ENCODE measurements around the gene TXNRD2. TPM values are rescaled to one million over a fixed set of nuclear protein-coding genes. Genes with fewer than 3 reads are reported as not detected.
A peak's percentile ranks its signal among the peaks of the same experiment; 100 is the strongest.
"Not testable (repeated sequence)": the region's sequence is repeated elsewhere in the genome, so short reads cannot be mapped to it uniquely, and the experiment has no call there.

TXNRD2 gene
- total RNA-seq, 1 donor from 2014 or later = 13.6 TPM

- peaks cover 29 to 52% (median 47%) of the 10 kb centered on the region in 3 donors for H3K4me1 ChIP-seq (ENCODE audit: control insufficient read depth in 3 of 3, insufficient read depth in 3 of 3, low read length in 3 of 3)
- no peaks in the 10 kb centered on the region for H3K36me3 ChIP-seq (ENCODE audit: control insufficient read depth in 3 of 3, insufficient read depth in 3 of 3, low read length in 3 of 3)
- H3K9me3 ChIP-seq (ENCODE audit: control insufficient read depth in 3 of 3, low read length in 3 of 3) = no peaks in the 10 kb centered on the region
- peak overlapping the region; percentile 91 to 96 (median 95) for H3K4me3 ChIP-seq (ENCODE audit: low read length in 3 of 3)
- peak overlapping the region; percentile 96 to 97 (median 97) for H3K9ac ChIP-seq (ENCODE audit: low read depth in 1 of 3, low read length in 3 of 3)
- no peaks in the 10 kb centered on the region for H3K27me3 ChIP-seq (ENCODE audit: control insufficient read depth in 3 of 3, insufficient read depth in 3 of 3, low read length in 3 of 3)
- H3K27ac ChIP-seq (ENCODE audit: low read depth, low read length) = peak overlapping the region; percentile 94
Measured at GRCh38 chr22:19943082-19944026, 1.7 kb upstream of the TXNRD2 start.

- peak overlapping the region; percentile 96 to 97 (median 97) for H3K9ac ChIP-seq (ENCODE audit: low read depth in 1 of 3, low read length in 3 of 3)
- H3K27ac ChIP-seq (ENCODE audit: low read depth, low read length) = peak overlapping the region; percentile 94
- H3K36me3 ChIP-seq (ENCODE audit: control insufficient read depth in 3 of 3, insufficient read depth in 3 of 3, low read length in 3 of 3) = no peaks in the 10 kb centered on the region
- no peaks in the 10 kb centered on the region for H3K27me3 ChIP-seq (ENCODE audit: control insufficient read depth in 3 of 3, insufficient read depth in 3 of 3, low read length in 3 of 3)
- peak overlapping the region; percentile 91 to 96 (median 95) for H3K4me3 ChIP-seq (ENCODE audit: low read length in 3 of 3)
- peaks cover 27 to 45% (median 42%) of the 10 kb centered on the region in 3 donors for H3K4me1 ChIP-seq (ENCODE audit: control insufficient read depth in 3 of 3, insufficient read depth in 3 of 3, low read length in 3 of 3)
- no peaks in the 10 kb centered on the region for H3K9me3 ChIP-seq (ENCODE audit: control insufficient read depth in 3 of 3, low read length in 3 of 3)
Measured at GRCh38 chr22:19942157-19943081, 801 bp upstream of the TXNRD2 start.

GRCh38 chr22:19940536-19941364 lies 868 bp downstream of the TXNRD2 start:
- no peaks in the 10 kb centered on the region for H3K27me3 ChIP-seq (ENCODE audit: control insufficient read depth in 3 of 3, insufficient read depth in 3 of 3, low read length in 3 of 3)
- peak overlapping the region; percentile 94 for H3K27ac ChIP-seq (ENCODE audit: low read depth, low read length)
- H3K4me3 ChIP-seq (ENCODE audit: low read length in 3 of 3) = peak overlapping the region; percentile 91 to 95 (median 91)
- H3K4me1 ChIP-seq (ENCODE audit: control insufficient read depth in 3 of 3, insufficient read depth in 3 of 3, low read length in 3 of 3) = peaks cover 25 to 35% (median 33%) of the 10 kb centered on the region in 3 donors
- H3K9ac ChIP-seq (ENCODE audit: low read depth in 1 of 3, low read length in 3 of 3) = peak overlapping the region; percentile 76 to 97 (median 95)
- H3K9me3 ChIP-seq (ENCODE audit: control insufficient read depth in 3 of 3, low read length in 3 of 3) = no peaks in the 10 kb centered on the region
- no peaks in the 10 kb centered on the region for H3K36me3 ChIP-seq (ENCODE audit: control insufficient read depth in 3 of 3, insufficient read depth in 3 of 3, low read length in 3 of 3)

GRCh38 chr22:19937616-19938473 lies 3.8 kb downstream of the TXNRD2 start:
- H3K27ac ChIP-seq (ENCODE audit: low read depth, low read length) = no peak overlapping the region

GRCh38 chr22:19936513-19936912 lies 5.1 kb downstream of the TXNRD2 start:
- no peaks in the 10 kb centered on the region for H3K36me3 ChIP-seq (ENCODE audit: control insufficient read depth in 3 of 3, insufficient read depth in 3 of 3, low read length in 3 of 3)
- H3K4me3 ChIP-seq (ENCODE audit: low read length in 3 of 3) = no peak overlapping the region
- H3K4me1 ChIP-seq (ENCODE audit: control insufficient read depth in 3 of 3, insufficient read depth in 3 of 3, low read length in 3 of 3) = peaks cover 16 to 27% (median 17%) of the 10 kb centered on the region in 3 donors
- no peak overlapping the region for H3K9ac ChIP-seq (ENCODE audit: low read depth in 1 of 3, low read length in 3 of 3)
- no peak overlapping the region for H3K27ac ChIP-seq (ENCODE audit: low read depth, low read length)
- H3K27me3 ChIP-seq (ENCODE audit: control insufficient read depth in 3 of 3, insufficient read depth in 3 of 3, low read length in 3 of 3) = no peaks in the 10 kb centered on the region
- H3K9me3 ChIP-seq (ENCODE audit: control insufficient read depth in 3 of 3, low read length in 3 of 3) = no peaks in the 10 kb centered on the region

More at GRCh38 chr22:19937616-19938473, 3.8 kb downstream of the TXNRD2 start:
- no peak overlapping the region for H3K9ac ChIP-seq (ENCODE audit: low read depth in 1 of 3, low read length in 3 of 3)
- no peaks in the 10 kb centered on the region for H3K9me3 ChIP-seq (ENCODE audit: control insufficient read depth in 3 of 3, low read length in 3 of 3)
- peaks cover 13 to 28% (median 19%) of the 10 kb centered on the region in 3 donors for H3K4me1 ChIP-seq (ENCODE audit: control insufficient read depth in 3 of 3, insufficient read depth in 3 of 3, low read length in 3 of 3)
- no peak overlapping the region for H3K4me3 ChIP-seq (ENCODE audit: low read length in 3 of 3)
- H3K27me3 ChIP-seq (ENCODE audit: control insufficient read depth in 3 of 3, insufficient read depth in 3 of 3, low read length in 3 of 3) = no peaks in the 10 kb centered on the region
- H3K36me3 ChIP-seq (ENCODE audit: control insufficient read depth in 3 of 3, insufficient read depth in 3 of 3, low read length in 3 of 3) = no peaks in the 10 kb centered on the region

GRCh38 chr22:19935123-19935718 lies 6.4 kb downstream of the TXNRD2 start:
- H3K4me3 ChIP-seq (ENCODE audit: low read length in 3 of 3); H3K9me3 ChIP-seq (ENCODE audit: control insufficient read depth in 3 of 3, low read length in 3 of 3); H3K36me3 ChIP-seq (ENCODE audit: control insufficient read depth in 3 of 3, insufficient read depth in 3 of 3, low read length in 3 of 3); H3K27ac ChIP-seq (ENCODE audit: low read depth, low read length); H3K27me3 ChIP-seq (ENCODE audit: control insufficient read depth in 3 of 3, insufficient read depth in 3 of 3, low read length in 3 of 3); H3K9ac ChIP-seq (ENCODE audit: low read depth in 1 of 3, low read length in 3 of 3): not testable (repeated sequence)
- peaks cover 7 to 16% (median 8%) of the 10 kb centered on the region in 3 donors for H3K4me1 ChIP-seq (ENCODE audit: control insufficient read depth in 3 of 3, insufficient read depth in 3 of 3, low read length in 3 of 3)

- Histone ChIP-seq H3K36me3 (ENCODE audit: control insufficient read depth in 3 of 3, insufficient read depth in 3 of 3, low read length in 3 of 3) (peaks cover 0 to 15% (median 5%) of the 10 kb centered on the region in 3 donors), H3K9ac (ENCODE audit: low read depth in 1 of 3, low read length in 3 of 3) (peak overlapping the region in 1 of 3 donors; percentile 16), H3K27me3 (ENCODE audit: control insufficient read depth in 3 of 3, insufficient read depth in 3 of 3, low read length in 3 of 3) (no peaks in the 10 kb centered on the region), H3K4me3 (ENCODE audit: low read length in 3 of 3) (no peak overlapping the region), H3K4me1 (ENCODE audit: control insufficient read depth in 3 of 3, insufficient read depth in 3 of 3, low read length in 3 of 3) (peaks cover 7 to 16% (median 8%) of the 10 kb centered on the region in 3 donors), H3K9me3 (ENCODE audit: control insufficient read depth in 3 of 3, low read length in 3 of 3) (no peaks in the 10 kb centered on the region), H3K27ac (ENCODE audit: low read depth, low read length) (no peak overlapping the region)
Measured at GRCh38 chr22:19933341-19934241, 8.0 kb downstream of the TXNRD2 start.

Measured in skeletal muscle tissue (tissue), 4 donors.